ENCODE results near the gene COA1.
A peak's percentile ranks its signal among the peaks of the same experiment; 100 is the strongest.
"Not testable (repeated sequence)": the region's sequence is repeated elsewhere in the genome, so short reads cannot be mapped to it uniquely, and the experiment has no call there.

COA1 gene

GRCh38 chr7:43729214-43729923 lies at the start of gene COA1:
TSS of gene COA1 (minus strand) at chr7:43729523. CDS start at chr7:43648614, 80,909 bp downstream.
- peak within 1 kb of the TSS; percentile 88 for H3K27ac ChIP-seq
- TF ChIP-seq CTCF (conservative IDR thresholded peaks at IDR 0.05), result no peak

DNA sequence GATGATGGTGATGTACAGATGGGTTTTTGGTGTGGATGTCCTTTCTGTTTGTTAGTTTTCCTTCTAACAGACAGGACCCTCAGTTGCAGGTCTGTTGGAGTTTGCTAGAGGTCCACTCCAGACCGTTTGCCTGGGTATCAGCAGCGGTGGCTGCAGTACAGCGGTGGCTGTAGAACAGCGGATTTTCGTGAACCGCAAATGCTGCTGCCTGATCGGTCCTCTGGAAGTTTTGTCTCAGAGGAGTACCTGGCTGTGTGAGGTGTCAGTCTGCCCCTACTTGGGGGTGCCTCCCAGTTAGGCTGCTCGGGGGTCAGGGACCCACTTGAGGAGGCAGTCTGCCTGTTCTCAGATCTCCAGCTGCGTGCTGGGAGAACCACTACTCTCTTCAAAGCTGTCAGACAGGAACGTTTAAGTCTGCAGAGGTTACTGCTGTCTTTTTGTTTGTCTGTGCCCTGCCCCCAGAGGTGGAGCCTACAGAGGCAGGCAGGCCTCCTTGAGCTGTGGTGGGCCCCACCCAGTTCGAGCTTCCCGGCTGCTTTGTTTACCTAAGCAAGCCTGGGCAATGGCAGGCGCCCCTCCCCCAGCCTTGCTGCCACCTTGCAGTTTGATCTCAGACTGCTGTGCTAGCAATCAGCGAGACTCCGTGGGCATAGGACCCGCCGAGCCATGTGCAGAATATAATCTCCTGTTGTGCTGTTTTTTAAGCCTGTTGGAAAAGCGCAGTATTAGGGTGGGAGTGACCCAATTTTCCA lies 49.1 kb upstream of the COA1 start:
- H3K27ac ChIP-seq, result not testable (repeated sequence)

- not testable (repeated sequence) for H3K27ac ChIP-seq
Observed at GRCh38 chr7:43775255-43775654, 45.9 kb upstream of the COA1 start.

- H3K27ac ChIP-seq, result not testable (repeated sequence)
Observed at GRCh38 chr7:43773268-43773667, 43.9 kb upstream of the COA1 start.

GRCh38 chr7:43771573-43771972 lies 42.2 kb upstream of the COA1 start:
- TF ChIP-seq CTCF (conservative IDR thresholded peaks at IDR 0.05), result no peak
- H3K27ac ChIP-seq, result no peak overlapping the region

- TF ChIP-seq CTCF (conservative IDR thresholded peaks at IDR 0.05), result no peak
- H3K27ac ChIP-seq, result no peak overlapping the region
Observed at GRCh38 chr7:43771128-43771527, 41.8 kb upstream of the COA1 start.

DNA sequence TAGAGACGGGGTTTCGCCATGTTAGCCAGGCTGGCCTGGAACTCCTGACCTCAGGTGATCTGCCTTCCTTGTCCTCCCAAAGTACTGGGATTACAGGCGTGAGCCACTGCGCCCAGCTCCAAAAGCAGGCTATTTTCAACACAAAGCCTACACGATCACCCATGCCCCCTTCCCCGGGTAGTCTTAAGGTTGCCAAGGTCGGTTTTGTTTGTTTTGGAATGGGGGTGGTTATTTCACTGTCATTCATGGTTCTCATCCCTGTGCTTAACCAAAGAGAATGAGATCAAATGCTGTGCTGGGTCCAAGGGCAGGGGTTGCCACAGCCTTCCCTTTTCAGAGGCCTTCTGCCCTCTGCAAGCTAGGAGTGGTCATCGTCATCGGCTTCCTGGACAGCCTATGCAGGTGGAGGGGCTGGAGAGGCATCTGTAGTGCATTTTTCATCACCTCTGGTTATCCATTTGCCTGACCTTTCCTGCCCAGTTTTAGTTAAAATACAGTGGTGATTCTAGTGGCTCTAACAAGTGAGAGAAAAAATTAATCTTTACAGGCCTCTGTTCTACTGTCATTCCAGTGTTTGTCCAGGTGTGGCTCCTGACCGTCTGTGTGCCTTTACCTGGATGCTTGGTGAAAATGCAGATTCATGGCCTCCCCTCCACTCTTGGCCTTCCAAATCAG lies 40.6 kb upstream of the COA1 start:
- no peak; the same call in 1 of the 2 replicates for TF ChIP-seq CTCF (conservative IDR thresholded peaks at IDR 0.05)
- H3K27ac ChIP-seq, result no peak overlapping the region

- H3K27ac ChIP-seq, result no peak overlapping the region
- no peak for TF ChIP-seq CTCF (conservative IDR thresholded peaks at IDR 0.05)
Observed at GRCh38 chr7:43769281-43769680, 40.0 kb upstream of the COA1 start.

DNA sequence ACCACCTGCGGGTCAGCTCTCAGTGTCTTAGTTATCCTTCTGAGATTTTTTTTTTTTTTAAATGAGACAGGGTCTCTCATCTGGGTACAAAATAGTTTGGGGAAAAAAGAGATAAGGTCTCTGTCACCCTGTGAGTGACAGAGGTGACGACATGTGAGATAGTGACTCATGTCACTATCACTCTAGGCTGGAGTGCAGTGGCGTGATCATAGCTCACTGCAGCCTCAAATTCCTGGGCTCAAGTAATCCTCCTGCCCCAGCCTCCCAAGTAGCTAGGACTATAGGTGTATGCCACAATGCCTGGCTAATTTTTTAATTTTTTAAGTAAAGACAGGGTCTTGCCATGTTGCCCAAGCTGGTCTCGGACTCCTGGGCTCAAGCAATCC lies 39.6 kb upstream of the COA1 start:
- no peak overlapping the region for H3K27ac ChIP-seq
- TF ChIP-seq CTCF (conservative IDR thresholded peaks at IDR 0.05), result no peak
